Tongue (tissue), 2 donors: ENCODE results near the gene SHFL. TPM values are rescaled to one million over a fixed set of nuclear protein-coding genes. Genes with fewer than 3 reads are reported as not detected.
A peak's percentile ranks its signal among the peaks of the same experiment; 100 is the strongest.

ENCODE experiments used
- DNase-seq: peaks from one replicate; pipeline ENCODE4 v3.0.0-alpha.2; 2015
- total RNA-seq: library from RNA; depleted of rRNA; stranded (reverse); fragments of >200 nt; gene quantifications from one replicate; pipeline ENCODE4 v1.2.3, GENCODE V29; 2014

SHFL gene
- total RNA-seq, 1 donor from 2014 or later = 15.7 TPM

DNA sequence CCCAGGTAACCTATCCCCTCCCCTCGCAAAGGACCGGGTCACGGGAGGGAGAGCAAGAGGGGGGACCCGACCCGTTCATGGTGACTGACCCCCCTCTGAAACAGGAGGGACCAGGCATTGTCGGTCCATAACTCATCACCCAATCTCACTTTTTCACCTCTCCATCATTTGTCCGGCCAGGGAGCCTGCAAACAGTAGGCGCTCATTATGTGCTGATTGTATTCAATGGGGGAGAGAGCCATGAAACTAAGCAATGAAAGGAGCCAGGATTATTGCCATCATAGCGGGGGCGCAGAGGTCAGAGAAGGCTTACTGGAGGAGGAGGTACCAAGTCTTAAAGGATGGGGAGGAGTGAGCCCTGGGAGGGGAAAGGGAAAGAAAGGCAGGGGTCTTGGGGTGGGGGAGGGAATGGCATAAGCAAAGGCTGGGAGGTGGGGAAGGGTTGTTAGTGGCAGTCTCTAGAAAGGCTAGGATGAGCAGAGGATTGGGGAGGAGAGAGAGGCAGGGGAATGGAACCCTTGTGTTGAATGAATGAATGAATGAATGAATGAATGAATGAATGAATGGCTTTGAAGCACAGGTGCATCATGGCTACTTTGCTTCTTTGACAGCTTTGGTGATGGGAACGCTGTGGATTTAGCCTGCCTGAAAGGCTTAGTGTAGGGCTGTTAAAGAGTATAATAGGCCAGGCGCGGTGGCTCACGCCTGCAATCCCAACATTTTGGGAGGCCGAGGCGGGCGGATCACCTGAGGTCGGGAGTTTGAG lies 1.4 kb downstream of the SHFL start:
- no peak for DNase-seq

DNA sequence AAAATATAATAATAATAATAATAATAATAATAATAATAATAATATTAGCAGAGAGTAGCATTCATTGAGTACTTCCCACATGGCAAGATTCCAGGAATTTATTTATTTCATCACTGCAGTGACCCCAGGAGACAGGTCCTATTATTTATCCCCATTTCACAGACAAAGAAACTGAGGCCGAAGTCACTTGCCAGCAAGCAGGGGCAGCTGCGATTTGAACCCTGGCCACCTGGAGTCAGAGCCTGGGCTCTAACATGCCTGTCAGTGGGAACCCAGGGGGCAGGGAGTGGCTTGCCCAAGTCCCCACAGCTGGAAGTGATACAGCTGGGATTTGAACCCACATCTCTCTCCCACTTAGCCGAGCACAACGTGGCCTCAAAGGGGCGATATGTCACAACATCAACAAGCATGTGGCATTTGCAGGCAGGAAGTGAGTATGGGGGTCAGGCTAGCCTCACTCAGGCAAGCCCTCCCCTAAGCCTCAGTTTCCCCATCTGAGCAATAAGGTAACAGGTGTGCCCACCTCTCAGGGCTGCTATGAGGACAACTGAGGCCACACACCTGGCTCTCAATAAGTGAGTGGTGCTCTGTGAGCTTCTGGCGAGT lies 2.9 kb downstream of the SHFL start:
- DNase-seq = no peak

DNA sequence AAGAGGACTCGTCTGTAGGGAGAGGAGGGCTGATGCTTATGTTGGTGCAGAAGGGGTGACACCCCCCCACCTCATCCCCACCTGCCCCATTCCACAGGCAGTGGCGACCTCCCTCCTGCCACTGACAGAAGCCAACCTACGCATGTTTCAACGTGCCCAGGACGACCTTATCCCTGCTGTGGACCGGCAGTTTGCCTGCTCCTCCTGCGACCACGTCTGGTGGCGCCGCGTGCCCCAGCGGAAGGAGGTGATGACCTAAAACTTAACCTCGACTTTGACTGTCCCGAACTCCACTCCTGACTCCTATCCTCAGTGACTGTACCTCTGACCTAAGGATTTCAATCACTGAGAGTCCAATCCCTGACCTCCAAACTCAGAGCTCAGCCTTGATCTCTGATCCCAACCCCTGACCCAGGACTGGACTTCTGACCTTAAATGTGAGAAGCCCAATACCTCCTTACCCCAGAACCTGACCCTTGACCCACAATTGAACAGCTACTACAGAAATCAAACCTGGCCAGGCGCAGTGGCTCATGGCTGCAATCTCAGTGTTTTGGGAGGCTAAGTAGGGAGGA lies 3.8 kb downstream of the SHFL start:
- no peak for DNase-seq

DNA sequence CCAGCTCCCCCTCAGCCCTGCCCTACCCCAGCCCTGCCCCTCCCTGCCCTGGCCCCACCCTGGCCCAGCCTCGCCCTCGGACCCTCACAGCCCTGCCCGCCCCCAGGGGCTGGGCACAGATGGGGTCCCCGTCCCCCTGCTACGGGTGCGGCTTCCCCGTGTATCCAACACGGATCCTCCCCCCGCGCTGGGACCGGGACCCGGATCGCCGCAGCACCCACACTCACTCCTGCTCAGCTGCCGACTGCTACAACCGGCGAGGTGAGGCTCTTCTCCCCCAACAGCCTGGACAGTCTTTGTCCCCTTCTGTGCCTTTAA lies 5.2 kb downstream of the SHFL start:
- no peak for DNase-seq

DNA sequence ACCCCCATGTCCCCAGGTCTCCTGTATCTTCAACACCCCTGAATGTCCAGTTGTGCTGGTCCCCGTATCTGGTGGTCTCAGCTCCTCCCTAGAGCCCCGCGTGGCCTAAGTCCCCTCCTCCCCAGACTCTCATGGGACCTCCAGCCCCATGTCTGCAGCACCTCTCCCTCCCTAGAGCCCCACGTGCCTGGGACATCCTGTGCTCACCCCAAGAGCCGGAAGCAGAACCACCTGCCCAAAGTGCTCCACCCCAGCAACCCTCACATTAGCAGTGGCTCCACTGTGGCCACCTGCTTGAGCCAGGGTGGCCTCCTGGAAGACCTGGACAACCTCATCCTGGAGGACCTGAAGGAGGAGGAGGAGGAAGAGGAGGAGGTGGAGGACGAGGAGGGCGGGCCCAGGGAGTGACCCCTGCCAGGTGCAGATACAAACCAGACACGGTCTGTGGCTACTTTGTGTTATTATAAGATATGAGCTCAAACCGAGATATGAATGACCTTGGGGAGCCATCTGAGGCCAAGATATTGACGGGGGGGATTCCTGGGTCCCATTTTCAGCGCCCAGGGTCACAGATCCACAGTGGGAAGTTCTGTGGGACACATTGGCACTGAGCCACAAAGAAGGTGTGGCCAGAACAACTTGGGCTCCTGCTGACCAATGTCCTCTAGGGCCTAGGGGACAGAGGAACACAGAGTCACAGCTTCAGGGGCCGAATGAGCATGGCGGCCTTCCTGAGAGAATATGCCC lies 6.0 kb downstream of the SHFL start:
- DNase-seq = no peak

DNA sequence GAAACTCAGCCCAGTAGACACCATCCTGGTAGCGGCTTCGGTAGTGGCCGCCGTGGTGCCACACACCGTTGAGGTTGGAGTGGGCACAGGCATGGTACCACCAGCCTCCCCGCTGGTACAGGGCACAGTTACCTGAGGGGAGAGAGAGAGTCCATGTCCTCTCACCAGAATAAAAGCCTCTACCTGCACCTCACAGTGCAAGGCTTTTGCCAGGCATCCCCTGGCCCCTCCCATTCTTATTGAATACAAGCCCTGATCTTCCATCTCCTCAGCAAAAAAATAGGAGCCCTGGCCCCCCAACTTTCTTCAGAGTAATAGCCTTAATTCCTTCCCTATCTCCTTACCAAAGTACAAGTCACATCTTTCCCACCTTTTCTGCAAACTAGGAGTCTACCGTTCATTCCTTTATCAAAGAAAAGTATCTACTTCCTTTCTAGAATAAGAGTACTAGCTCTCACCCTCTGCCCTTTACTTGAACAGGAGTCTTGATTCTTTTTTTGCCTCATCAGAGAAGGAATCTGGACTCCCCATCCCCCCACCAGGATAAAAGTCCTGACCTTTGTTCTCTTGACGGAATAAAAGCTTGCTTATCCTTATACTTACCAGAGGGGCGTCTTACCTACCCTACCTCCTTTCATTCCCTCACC lies 6.7 kb downstream of the SHFL start:
- DNase-seq = no peak

DNA sequence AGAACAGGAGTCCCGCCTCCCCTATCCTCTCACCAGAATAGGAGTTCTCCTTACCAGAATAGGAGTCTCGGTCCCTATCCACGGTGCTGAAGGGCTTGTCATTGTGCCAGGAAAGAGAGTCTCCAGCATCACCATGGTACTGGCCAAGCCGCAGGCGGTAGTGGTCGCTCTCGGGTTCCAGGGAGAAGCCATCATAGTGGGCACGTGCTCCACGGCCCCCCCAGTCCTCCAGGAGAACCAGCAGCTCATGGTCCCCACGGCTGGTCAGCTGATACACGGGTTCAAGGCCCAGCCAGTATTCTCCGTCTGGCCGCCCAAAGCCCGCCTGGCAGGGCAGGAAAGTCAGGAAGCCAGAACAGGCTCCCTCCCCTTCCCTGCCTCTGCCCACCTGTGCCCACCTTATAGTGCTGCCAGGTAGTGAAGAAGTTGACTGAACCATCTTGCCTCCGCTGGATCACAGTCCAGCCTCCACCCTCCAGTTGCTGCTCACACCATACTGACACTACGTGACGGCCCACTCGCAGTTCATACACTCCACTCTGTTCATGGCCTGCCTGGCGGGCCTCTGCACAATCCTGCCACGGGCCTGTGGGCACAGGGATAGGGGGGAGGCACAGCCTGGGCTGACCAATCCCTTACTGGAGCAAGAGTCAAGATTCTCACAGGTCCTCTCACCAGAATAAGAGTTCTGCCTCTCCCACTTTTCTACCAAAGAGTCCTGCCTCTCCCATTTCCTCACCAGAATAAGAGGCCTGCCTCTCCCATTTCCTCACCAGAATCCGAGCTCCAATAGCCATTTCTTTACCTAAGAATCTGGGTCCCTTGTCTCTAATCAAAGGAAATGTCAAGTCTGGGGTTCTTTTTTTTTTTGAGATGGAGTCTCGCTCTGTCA lies 7.4 kb downstream of the SHFL start:
- DNase-seq = no peak

DNA sequence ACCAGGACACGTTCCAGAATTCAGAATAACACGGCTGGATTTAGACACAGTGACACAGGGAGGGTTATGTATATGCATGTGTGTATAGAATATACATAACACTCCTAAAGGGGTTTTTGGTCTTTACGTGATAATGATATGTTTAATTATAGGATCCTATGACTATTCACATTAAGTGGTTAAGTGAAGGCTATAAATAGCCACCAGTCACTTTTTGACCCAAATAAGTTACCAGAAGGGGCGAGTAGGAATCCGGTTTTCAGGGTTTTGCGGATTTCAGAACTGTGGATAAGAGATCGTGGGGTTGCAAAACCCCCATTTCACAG lies 9.5 kb downstream of the SHFL start:
- no peak for DNase-seq

DNA sequence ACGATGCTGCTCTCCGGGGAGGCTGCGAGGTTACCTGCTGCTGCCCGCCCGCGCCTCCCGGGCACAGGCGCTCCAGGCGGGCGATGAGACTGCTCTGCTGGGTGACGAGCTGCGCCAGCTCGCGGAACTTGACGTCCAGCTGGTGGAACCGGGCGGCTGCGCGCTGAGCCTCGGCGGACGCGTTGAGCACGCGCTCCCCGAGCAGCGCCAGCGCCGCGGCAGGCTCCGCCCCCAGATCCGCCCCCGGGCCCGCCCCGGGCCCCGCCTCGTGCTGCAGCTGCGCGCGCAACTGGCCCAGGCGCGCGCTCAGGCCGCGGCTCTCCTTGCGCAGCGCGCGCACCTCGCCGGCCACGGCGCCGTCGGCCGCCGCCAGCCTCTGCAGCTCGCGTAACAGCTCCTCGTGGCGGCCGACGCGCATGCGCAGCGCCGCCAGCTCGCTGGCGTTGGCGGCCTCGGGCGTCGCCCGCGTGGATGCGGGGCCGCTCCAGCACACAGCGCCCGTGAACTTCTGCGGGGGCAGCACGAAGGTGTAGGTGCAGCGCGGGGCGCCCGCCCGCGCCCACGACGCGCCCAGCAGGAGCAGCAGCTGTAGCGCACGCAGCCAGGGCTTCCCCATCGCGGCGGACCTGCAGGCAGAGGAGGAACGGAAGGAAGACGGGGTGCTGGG lies 10.0 kb downstream of the SHFL start:
- DNase-seq = peak; percentile 96

DNA sequence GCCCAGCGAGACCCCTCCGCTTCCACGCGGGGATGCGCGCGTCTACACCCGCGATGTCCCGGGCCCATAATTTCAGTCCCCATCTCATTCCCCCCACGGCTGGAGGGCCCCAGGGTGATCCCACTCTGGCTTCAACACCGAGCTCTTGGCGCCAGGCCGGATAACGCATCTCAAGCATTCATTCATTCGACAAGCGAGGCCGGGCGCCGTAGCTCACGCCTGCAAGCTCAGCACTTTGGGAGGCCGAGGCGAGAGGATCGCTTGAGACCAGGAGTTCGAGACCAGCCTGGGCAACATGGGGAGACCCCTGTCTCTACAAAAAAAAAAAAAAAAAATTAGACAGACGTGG lies 10.5 kb downstream of the SHFL start:
- DNase-seq = no peak

DNA sequence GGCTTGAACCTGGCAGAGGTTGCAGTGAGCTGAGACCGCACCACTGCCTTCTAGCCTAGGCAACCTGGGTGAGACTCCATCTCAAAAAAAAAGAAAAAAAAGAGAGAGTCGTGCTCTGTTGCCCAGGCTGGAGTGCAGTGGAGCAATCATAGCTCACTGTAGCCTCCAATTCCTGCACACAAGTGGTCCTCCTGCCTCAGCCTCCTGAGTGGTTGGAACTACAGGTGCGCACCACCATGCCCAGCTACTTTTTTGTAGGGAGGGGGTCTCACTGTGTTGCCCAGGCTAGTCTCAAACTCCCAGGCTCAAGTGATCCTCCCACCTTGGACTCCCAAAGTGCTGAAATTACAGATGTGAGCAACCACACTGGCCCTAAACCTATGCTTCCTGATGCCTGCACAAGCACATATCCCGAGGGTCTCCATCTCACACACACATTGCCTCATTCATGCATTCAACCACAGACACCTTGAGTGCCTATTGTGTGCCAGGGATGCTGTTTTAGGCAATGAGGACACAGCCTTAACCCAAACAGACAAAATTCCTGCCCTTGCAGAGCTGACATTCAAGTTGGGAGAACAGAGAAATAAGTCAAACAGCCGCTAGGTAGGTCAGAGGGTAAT lies 14.2 kb downstream of the SHFL start:
- DNase-seq = no peak

DNA sequence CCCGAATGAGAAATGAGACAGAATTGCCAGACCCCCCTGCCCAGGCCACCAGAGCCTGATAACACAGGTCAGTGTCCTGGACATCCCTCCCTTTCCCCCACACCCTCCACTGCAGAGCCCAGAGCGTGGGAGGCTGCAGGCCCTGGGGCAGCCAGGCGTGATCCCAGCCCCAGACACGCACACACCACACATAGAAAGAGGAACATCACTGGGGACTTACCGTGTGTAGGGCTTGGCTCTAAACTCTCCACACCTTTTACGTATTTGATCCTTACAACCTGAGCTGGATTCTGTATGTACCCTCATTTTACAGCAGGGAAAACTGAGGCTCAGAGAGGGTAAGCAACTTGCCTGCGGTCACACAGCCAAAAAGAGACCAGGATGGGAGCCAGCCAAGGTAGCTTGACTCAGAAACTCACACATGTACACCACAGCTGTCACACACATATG lies 16.7 kb downstream of the SHFL start:
- no peak for DNase-seq

DNA sequence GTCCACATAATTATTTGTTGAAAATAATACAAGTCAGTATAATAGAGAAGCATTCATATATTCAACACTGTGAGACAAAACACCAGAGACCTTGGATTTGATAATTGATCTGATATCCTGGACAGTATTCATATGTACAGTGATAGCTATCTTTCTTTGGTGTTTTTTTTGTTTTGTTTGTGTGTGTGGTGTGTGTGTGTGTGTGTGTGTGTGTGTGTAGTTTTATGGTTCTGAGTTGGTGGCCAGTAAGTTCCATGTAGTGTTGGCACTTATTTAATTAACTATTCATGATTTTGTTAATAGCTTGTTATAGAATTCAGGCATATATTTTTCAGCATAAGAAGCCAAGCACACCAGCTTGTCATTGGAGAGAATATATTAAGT lies 18.0 kb downstream of the SHFL start:
- no peak for DNase-seq

DNA sequence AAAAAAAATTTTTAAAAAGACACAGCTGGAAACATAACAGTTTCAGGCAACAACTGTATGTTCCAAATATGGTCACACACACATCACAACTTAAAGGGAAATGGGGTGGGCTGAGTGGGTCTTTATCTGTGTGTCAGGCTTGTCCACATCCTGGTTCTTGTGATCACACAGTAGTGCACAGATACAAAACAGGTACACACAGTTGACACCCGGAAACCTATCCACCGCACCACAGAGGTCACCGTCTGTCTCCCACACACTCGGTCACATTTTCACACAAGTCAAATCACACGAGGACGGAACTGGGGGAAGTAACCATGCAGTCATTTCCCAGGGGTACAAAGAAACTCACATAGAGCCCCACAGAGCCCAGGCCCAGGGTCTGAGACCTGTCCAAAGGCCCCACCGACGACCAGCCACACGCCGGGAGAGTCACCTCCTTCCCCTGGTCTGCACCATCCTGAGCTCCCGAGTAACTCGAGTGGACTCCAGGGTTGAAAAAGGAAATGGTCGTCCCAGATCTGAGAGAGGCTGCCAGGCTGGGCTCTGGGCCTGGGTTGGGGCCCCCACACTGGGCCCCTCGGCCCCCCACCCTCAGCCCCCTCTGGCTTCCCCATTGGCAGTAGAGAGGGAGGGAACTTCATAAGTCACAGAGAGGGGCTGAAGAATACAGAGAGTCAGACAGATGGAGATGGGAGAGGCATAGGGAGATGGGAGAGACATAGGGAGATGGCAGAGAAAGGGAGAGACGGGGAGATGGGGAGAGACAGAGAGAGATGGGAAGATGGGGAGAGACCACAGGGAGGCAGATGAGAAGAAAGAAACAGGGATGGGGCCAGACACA lies 18.8 kb downstream of the SHFL start:
- no peak for DNase-seq

DNA sequence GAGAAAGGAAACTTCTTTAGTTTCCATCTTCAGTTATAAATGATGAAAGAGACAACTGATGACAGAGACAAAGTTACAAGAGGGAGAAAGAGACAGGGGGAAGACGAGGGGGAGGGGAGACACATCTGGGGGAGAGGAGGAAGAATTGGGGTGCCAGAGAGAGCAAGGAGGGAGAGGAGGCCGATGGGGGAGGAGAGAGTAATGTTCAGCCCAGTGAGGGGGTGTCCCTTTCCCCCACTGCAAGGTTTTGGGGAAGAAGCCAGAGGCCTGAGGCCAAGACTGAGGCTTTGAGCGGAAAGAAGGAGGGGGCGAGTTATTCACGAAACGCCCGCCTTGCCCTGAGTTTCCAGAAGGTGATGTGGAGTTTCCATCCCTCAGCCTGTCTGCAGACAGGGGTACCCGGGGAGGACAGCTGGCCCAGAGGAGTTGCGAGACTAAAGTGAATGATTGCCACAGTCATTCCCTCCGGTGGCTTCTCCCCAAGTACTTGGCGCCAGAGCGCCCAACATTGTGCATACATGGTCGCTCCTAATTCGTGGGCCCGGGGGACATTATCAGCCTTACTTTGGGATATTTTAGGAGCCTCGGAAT lies 19.5 kb downstream of the SHFL start:
- peak; percentile 45 for DNase-seq

DNA sequence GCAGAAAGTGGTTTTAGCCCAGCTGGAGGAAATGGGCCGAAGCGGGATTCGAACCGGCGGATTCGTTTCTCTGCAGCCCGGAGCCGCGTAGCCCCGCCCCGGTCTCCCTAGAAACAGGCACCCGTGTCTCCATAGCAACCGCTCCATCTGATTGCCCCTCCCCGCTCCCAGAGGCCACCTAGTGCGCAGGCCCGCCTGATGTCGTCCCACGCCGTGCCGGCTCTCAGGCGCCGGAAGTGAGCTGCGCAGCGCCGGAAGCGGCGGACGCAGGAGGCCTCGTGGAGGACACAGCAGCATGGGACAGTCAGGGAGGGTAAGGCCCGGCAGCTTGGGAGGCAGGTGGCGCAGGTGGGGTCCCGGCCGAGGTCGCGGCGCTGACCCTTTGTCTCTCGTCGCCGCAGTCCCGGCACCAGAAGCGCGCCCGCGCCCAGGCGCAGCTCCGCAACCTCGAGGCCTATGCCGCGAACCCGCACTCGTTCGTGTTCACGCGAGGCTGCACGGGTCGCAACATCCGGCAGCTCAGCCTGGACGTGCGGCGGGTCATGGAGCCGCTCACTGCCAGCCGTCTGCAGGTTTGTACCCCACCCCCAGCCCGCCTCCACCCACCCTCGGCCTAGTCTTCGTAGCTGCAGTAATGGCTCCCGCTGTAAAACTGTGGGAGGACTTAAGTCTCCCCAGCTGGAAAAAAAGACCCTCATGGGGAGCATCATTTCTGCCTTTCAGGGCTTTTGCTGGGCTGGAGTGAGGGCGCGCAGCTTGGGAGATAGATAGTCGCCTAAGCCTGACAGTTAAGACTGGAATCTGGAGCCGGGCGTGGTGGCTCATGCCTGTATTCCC lies 20.2 kb downstream of the SHFL start, which contains the start of gene PPAN:
Gene PPAN, plus strand, starts transcription at position 263 of the 837 bp plus-strand sequence. Its CDS starts 33 bp downstream, at position 296.
- DNase-seq = peak; percentile 99

DNA sequence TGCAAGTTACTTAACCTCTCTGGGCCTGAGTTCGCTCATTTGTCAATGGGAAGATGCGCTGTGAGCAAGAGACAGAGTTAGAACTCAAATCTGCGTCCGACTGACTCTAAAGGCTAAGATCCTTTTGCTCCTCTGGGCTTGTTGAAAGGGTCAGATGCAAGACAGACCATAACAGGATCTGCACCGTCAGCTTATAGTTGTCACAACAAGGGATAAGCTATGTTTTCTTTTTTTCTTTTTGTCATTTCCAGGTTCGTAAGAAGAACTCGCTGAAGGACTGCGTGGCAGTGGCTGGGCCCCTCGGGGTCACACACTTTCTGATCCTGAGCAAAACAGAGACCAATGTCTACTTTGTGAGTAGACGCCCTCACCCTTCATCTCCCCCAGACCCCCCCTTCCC lies 21.1 kb downstream of the SHFL start:
- DNase-seq = no peak

DNA sequence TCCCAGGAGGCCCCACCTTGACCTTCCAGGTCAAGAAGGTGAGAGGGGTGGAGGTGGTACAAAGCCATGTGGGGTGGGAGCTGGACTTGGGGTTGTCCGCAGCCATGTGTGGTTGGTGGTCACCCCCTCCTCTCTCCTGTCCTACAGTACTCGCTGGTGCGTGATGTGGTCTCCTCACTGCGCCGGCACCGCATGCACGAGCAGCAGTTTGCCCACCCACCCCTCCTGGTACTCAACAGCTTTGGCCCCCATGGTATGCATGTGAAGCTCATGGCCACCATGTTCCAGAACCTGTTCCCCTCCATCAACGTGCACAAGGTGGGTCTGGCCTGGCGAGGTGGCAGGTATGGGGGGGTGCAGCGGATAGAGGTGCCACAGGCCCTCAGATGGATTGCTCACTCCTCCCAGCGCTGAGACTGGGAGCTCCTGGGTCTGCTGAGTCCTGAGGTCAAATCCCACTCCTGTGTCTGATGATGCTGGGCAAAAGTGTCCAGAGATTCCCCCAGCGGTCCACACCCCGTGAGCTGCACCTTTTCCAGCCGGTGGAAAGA lies 21.8 kb downstream of the SHFL start:
- no peak for DNase-seq
